GM13977 (cell line): ENCODE measurements around the gene TET2.

Experiments
- DNase-seq: peaks from one replicate; pipeline ENCODE4 v3.0.0; 2012; ENCODE audit warnings: low spot score
- in situ Hi-C: fragments of 300-500 bp; cut with MboI; formaldehyde crosslinking; loops from one replicate; pipeline ENCODE4 v1.12.0; 2022; ENCODE audit warnings: low sequenced_read_pairs, low pct_unique_long_range_greater_than_20kb, mixed read lengths, inconsistent platforms; ENCODE audit not compliant: unreplicated experiment
- TF ChIP-seq, protein P1 (sequence below): IDR thresholded peaks from 2 replicates; pipeline ENCODE4 v1.5.1; 2012; ENCODE audit warnings: mild to moderate bottlenecking, control low read depth; ENCODE audit not compliant: insufficient read depth; ENCODE audit errors: extremely low read depth, missing control alignments

The TET2 gene

DNA sequence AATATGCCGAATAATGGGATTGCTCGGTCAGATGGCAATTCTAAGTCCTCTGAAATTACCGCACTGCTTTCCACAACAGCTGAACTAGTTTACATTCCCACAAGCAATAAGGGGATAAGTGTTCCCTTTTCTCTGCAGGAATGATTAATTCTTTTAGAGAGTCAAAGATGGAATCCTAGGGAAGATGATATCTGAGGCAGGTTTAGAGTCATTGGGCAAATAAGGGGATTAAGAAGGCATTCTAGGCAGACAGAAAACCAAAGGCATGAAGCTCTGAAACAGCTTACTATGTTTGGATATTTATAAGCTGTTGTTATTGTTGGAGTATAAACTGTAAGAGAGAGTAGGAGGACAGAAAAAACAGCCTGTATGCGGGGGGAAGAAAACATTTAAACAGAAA, 85.7 kb downstream of the TET2 start:
- TF ChIP-seq, protein P1, sequence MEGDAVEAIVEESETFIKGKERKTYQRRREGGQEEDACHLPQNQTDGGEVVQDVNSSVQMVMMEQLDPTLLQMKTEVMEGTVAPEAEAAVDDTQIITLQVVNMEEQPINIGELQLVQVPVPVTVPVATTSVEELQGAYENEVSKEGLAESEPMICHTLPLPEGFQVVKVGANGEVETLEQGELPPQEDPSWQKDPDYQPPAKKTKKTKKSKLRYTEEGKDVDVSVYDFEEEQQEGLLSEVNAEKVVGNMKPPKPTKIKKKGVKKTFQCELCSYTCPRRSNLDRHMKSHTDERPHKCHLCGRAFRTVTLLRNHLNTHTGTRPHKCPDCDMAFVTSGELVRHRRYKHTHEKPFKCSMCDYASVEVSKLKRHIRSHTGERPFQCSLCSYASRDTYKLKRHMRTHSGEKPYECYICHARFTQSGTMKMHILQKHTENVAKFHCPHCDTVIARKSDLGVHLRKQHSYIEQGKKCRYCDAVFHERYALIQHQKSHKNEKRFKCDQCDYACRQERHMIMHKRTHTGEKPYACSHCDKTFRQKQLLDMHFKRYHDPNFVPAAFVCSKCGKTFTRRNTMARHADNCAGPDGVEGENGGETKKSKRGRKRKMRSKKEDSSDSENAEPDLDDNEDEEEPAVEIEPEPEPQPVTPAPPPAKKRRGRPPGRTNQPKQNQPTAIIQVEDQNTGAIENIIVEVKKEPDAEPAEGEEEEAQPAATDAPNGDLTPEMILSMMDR, result no peak
- in situ Hi-C loops, result no loop called here
- no peak for DNase-seq

DNA sequence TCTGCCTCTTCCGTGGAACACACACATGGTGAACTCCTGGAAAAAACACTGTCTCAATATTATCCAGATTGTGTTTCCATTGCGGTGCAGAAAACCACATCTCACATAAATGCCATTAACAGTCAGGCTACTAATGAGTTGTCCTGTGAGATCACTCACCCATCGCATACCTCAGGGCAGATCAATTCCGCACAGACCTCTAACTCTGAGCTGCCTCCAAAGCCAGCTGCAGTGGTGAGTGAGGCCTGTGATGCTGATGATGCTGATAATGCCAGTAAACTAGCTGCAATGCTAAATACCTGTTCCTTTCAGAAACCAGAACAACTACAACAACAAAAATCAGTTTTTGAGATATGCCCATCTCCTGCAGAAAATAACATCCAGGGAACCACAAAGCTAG, 87.9 kb downstream of the TET2 start:
- TF ChIP-seq, protein P1, result no peak
- DNase-seq, result no peak
- in situ Hi-C loops, result no loop called here

DNA sequence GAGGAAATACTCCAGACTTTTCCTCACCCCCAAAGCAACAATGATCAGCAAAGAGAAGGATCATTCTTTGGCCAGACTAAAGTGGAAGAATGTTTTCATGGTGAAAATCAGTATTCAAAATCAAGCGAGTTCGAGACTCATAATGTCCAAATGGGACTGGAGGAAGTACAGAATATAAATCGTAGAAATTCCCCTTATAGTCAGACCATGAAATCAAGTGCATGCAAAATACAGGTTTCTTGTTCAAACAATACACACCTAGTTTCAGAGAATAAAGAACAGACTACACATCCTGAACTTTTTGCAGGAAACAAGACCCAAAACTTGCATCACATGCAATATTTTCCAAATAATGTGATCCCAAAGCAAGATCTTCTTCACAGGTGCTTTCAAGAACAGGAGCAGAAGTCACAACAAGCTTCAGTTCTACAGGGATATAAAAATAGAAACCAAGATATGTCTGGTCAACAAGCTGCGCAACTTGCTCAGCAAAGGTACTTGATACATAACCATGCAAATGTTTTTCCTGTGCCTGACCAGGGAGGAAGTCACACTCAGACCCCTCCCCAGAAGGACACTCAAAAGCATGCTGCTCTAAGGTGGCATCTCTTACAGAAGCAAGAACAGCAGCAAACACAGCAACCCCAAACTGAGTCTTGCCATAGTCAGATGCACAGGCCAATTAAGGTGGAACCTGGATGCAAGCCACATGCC, 89.7 kb downstream of the TET2 start:
- in situ Hi-C loops, result no loop called here
- TF ChIP-seq, protein P1, result no peak
- DNase-seq, result peak; percentile 10

DNA sequence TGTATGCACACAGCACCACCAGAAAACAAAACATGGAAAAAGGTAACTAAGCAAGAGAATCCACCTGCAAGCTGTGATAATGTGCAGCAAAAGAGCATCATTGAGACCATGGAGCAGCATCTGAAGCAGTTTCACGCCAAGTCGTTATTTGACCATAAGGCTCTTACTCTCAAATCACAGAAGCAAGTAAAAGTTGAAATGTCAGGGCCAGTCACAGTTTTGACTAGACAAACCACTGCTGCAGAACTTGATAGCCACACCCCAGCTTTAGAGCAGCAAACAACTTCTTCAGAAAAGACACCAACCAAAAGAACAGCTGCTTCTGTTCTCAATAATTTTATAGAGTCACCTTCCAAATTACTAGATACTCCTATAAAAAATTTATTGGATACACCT, 90.2 kb downstream of the TET2 start:
- DNase-seq, result no peak
- in situ Hi-C loops, result no loop called here
- TF ChIP-seq, protein P1, result no peak

DNA sequence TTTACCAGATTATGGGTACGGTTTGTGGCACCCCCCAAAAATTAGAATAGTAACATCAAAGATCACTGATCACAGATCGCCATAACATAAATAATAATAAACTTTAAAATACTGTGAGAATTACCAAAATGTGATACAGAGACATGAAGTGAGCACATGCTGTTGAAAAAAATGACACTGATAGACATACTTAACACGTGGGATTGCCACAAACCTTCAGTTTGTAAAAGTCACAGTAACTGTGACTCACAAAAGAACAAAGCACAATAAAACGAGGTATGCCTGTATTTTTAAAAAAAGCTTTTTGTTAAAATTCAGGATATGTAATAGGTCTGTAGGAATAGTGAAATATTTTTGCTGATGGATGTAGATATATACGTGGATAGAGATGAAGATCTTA, 93.4 kb downstream of the TET2 start:
- TF ChIP-seq, protein P1, result no peak
- in situ Hi-C loops, result no loop called here
- DNase-seq, result no peak

DNA sequence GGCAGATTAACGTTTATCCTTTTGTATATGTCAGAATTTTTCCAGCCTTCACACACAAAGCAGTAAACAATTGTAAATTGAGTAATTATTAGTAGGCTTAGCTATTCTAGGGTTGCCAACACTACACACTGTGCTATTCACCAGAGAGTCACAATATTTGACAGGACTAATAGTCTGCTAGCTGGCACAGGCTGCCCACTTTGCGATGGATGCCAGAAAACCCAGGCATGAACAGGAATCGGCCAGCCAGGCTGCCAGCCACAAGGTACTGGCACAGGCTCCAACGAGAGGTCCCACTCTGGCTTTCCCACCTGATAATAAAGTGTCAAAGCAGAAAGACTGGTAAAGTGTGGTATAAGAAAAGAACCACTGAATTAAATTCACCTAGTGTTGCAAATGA, 94.8 kb downstream of the TET2 start:
- no peak for DNase-seq
- TF ChIP-seq, protein P1, result no peak
- in situ Hi-C loops, result no loop called here
